GM10847 (cell line): ENCODE results near the gene RDH5.

Experiments
- POLR2A ChIP-seq: IDR thresholded peaks from 2 replicates; pipeline ENCODE4 v1.6.1; 2011; ENCODE audit not compliant: insufficient read length; ENCODE audit errors: extremely low read depth

RDH5 gene

GRCh38 chr12:55765736-55766290, 45.6 kb downstream of the RDH5 start:
- TF ChIP-seq POLR2A = no peak

- no peak for TF ChIP-seq POLR2A
Measured at GRCh38 chr12:55767156-55767555, 47.0 kb downstream of the RDH5 start.

DNA sequence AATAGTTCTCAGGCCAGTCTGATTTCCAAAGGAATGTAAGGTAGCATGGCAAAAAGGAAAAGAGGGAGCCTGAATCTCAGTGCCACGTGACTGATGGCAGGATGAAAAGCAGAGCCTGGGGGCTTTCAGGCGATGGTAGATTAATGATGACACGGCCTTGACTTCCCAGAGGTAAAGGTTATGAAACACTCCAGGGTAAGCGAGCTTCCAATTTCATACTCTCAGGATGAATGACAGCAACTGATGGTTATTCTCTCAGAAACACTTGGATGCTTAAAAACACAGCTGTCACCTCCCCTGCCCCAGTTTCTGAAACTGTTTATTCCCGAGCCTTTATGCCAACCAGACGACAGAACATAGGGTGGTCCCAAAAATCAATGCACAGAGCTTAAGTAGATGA, 51.5 kb downstream of the RDH5 start:
- TF ChIP-seq POLR2A = no peak
